Measurements from ENCODE around the gene GTPBP2.

GRCh38 chr6:43623880-43624785, 4.9 kb downstream of the GTPBP2 start:
- TF ChIP-seq USF2 (CRISPR knock-in tag; IDR thresholded peaks at IDR 0.05) (no peak), MYBL2 (CRISPR knock-in tag; IDR thresholded peaks at IDR 0.05) (no peak), PREB (CRISPR knock-in tag; IDR thresholded peaks at IDR 0.05; ENCODE audit: borderline replicate concordance) (no peak), SP1 (CRISPR knock-in tag; conservative IDR thresholded peaks at IDR 0.05) (no peak), MAX (CRISPR knock-in tag; IDR thresholded peaks at IDR 0.05) (no peak), CTCF (IDR thresholded peaks at IDR 0.05) (no peak), USF1 (CRISPR knock-in tag; IDR thresholded peaks at IDR 0.05) (no peak), STAT6 (CRISPR knock-in tag; conservative IDR thresholded peaks at IDR 0.05; ENCODE audit: low read depth) (no peak), JUN (CRISPR knock-in tag; IDR thresholded peaks at IDR 0.05) (no peak), HMGXB4 (CRISPR knock-in tag; IDR thresholded peaks at IDR 0.05) (no peak), KAT7 (CRISPR knock-in tag; IDR thresholded peaks at IDR 0.05; ENCODE audit: borderline replicate concordance) (no peak), ELF4 (CRISPR knock-in tag; IDR thresholded peaks at IDR 0.05; ENCODE audit: low read depth) (no peak)
